ENCODE results near the gene RNF208.

DNA sequence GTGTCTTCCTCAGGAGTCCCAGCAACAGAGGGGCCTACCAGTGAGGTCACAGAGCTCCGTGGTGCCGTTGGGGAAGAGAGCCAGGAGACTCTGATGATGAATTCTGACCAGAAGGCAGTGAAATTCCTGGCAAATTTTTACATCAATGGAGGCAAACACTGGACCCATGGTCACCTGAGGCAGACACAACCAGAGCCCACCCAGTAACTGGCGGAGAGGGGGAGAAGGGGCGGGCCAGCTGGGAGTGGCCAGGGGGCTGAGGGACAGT is 29.1 kb upstream of the RNF208 start, which contains the start of gene STPG3:
- TF ChIP-seq, protein P1, sequence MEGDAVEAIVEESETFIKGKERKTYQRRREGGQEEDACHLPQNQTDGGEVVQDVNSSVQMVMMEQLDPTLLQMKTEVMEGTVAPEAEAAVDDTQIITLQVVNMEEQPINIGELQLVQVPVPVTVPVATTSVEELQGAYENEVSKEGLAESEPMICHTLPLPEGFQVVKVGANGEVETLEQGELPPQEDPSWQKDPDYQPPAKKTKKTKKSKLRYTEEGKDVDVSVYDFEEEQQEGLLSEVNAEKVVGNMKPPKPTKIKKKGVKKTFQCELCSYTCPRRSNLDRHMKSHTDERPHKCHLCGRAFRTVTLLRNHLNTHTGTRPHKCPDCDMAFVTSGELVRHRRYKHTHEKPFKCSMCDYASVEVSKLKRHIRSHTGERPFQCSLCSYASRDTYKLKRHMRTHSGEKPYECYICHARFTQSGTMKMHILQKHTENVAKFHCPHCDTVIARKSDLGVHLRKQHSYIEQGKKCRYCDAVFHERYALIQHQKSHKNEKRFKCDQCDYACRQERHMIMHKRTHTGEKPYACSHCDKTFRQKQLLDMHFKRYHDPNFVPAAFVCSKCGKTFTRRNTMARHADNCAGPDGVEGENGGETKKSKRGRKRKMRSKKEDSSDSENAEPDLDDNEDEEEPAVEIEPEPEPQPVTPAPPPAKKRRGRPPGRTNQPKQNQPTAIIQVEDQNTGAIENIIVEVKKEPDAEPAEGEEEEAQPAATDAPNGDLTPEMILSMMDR (conservative IDR thresholded peaks at IDR 0.05): no peak
- no peak for TF ChIP-seq EZH2 (IDR thresholded peaks at IDR 0.05; ENCODE audit: low read depth)
